ENCODE data around the gene PAM. TPM values are rescaled to one million over a fixed set of nuclear protein-coding genes. Genes with fewer than 3 reads are reported as not detected.

Gene PAM
- total RNA-seq, 1 donor from 2014 or later = 264 TPM

DNA sequence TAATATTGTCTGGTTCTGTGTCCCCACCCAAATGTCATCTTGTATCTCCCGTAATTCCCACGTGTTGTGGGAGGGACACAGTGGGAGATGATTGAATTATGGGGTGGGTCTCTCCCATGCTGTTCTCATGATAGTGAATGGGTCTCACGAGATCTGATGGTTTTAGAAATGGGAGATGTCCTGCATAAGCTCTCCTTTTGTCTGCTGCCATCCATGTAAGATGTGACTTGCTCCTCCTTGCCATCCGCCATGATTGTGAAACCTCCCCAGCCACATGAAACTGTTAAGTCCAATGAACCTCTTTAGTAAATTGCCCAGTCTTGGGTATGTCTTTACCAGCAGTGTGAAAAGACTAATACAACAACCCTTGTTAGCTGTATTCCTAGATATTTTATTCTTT lies 320.3 kb downstream of the PAM start:
- no peak for DNase-seq

Measured in dermis blood vessel endothelial cell (primary cell).